Measurements from ENCODE around the gene RAVER2.

DNA sequence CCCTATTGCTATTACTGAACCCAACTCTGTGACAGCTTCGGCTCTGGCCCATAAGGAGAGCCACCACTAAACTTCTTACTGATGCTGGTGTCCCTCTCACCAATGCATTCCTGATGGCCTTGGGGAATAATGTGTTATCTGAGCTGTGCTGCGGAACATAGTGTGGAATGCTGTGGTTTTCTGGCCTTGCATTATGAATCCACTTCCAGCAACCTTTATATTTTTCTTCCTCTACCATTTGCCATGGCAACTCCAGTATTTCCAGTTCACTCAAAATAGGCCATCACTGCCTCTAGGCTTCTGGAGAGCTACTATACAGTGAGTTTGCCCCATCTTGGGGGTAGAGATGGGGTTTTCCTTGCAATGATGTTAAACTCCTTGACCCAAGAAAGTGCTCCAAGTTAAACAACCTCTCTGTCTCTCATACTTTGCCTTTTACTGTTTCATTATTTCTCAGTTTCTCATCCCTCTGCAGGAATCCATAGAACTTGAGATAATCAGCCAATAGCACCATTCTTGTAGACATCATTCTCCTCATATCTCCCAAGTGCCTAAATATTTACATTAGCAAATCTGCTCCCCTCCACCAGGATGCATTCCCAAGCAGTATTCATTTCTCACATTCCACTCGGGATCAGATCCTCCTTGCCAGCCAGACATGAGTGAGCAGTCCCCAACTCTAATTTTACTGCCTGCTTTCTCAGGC lies 11.1 kb upstream of the RAVER2 start:
- TF ChIP-seq POLR2AphosphoS5 (IDR thresholded peaks at IDR 0.05) (no peak), EP300 (IDR thresholded peaks at IDR 0.05; ENCODE audit: low read depth) (no peak)
- TF ChIP-seq, protein P1, sequence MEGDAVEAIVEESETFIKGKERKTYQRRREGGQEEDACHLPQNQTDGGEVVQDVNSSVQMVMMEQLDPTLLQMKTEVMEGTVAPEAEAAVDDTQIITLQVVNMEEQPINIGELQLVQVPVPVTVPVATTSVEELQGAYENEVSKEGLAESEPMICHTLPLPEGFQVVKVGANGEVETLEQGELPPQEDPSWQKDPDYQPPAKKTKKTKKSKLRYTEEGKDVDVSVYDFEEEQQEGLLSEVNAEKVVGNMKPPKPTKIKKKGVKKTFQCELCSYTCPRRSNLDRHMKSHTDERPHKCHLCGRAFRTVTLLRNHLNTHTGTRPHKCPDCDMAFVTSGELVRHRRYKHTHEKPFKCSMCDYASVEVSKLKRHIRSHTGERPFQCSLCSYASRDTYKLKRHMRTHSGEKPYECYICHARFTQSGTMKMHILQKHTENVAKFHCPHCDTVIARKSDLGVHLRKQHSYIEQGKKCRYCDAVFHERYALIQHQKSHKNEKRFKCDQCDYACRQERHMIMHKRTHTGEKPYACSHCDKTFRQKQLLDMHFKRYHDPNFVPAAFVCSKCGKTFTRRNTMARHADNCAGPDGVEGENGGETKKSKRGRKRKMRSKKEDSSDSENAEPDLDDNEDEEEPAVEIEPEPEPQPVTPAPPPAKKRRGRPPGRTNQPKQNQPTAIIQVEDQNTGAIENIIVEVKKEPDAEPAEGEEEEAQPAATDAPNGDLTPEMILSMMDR (IDR thresholded peaks at IDR 0.05): no peak
